ENCODE results near the gene PLAGL2.

DNA sequence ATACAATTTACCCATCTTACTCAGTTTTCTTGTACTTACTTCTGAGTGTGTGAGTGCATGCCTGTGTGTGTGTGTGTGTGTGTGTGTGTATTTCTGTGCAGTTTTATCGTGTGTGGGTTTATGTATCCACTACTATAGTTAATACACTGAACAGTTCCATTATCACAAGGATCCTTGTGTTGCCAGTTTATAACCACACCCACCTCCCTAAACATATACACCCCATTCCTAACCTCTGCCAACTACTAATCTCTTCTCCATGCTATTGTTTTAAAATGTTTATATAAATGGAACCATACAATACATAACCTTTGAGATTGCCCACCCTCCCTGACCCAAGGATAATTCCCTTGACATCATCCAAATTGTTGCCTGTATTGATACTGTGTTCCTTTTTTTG, 18.8 kb upstream of the PLAGL2 start:
- no peak for TF ChIP-seq FOSL1 (tag; conservative IDR thresholded peaks at IDR 0.05)
- TF ChIP-seq GTF2F1 (IDR thresholded peaks at IDR 0.05; ENCODE audit: low read depth, low read length), result no peak
- no peak for TF ChIP-seq CBX8 (IDR thresholded peaks at IDR 0.05; ENCODE audit: borderline replicate concordance, extremely low read depth, low read depth, low read length, poor library complexity, severe bottlenecking)
- TF ChIP-seq TAF15 (IDR thresholded peaks at IDR 0.05; ENCODE audit: low read depth, low read length), result no peak
- TF ChIP-seq FOS (IDR thresholded peaks at IDR 0.05; ENCODE audit: extremely low read depth, insufficient read length), result no peak
- TF ChIP-seq, protein P1, sequence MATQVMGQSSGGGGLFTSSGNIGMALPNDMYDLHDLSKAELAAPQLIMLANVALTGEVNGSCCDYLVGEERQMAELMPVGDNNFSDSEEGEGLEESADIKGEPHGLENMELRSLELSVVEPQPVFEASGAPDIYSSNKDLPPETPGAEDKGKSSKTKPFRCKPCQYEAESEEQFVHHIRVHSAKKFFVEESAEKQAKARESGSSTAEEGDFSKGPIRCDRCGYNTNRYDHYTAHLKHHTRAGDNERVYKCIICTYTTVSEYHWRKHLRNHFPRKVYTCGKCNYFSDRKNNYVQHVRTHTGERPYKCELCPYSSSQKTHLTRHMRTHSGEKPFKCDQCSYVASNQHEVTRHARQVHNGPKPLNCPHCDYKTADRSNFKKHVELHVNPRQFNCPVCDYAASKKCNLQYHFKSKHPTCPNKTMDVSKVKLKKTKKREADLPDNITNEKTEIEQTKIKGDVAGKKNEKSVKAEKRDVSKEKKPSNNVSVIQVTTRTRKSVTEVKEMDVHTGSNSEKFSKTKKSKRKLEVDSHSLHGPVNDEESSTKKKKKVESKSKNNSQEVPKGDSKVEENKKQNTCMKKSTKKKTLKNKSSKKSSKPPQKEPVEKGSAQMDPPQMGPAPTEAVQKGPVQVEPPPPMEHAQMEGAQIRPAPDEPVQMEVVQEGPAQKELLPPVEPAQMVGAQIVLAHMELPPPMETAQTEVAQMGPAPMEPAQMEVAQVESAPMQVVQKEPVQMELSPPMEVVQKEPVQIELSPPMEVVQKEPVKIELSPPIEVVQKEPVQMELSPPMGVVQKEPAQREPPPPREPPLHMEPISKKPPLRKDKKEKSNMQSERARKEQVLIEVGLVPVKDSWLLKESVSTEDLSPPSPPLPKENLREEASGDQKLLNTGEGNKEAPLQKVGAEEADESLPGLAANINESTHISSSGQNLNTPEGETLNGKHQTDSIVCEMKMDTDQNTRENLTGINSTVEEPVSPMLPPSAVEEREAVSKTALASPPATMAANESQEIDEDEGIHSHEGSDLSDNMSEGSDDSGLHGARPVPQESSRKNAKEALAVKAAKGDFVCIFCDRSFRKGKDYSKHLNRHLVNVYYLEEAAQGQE (IDR thresholded peaks at IDR 0.05; ENCODE audit: borderline replicate concordance), result no peak
- TF ChIP-seq, protein P1 (CRISPR knock-in tag; IDR thresholded peaks at IDR 0.05; ENCODE audit: low read depth), result no peak
- TF ChIP-seq HDAC6 (IDR thresholded peaks at IDR 0.05; ENCODE audit: low read depth, low read length), result no peak
